ENCODE data around the gene EEA1.
A peak's percentile ranks its signal among the peaks of the same experiment; 100 is the strongest.

The EEA1 gene

GRCh38 chr12:92726850-92727249 lies 202.2 kb downstream of the EEA1 start:
- Mint-ChIP-seq H3K9me3 (peaks cover 8% of the 10 kb centered on the region), H3K27ac (no peak overlapping the region), H3K36me3 (ENCODE audit: low read depth) (no peaks in the 10 kb centered on the region), H3K27me3 (ENCODE audit: low read depth) (no peaks in the 10 kb centered on the region), H3K4me3 (no peak overlapping the region), H3K4me1 (peaks cover 24% of the 10 kb centered on the region)
- TF ChIP-seq CTCF (IDR thresholded peaks at IDR 0.05; ENCODE audit: unreplicated experiment in 3 of 3), result no peak

- H3K4me1 Mint-ChIP-seq, result peaks cover 13% of the 10 kb centered on the region
- peaks cover 8% of the 10 kb centered on the region for H3K9me3 Mint-ChIP-seq
- H3K27me3 Mint-ChIP-seq (ENCODE audit: low read depth), result no peaks in the 10 kb centered on the region
- no peaks in the 10 kb centered on the region for H3K36me3 Mint-ChIP-seq (ENCODE audit: low read depth)
- no peak overlapping the region for H3K27ac Mint-ChIP-seq
- no peak for TF ChIP-seq CTCF (IDR thresholded peaks at IDR 0.05; ENCODE audit: unreplicated experiment in 3 of 3)
- no peak overlapping the region for H3K4me3 Mint-ChIP-seq
These were observed 206.2 kb downstream of the EEA1 start for GRCh38 chr12:92722897-92723296.

GRCh38 chr12:92721656-92722055 lies 207.4 kb downstream of the EEA1 start:
- H3K27ac Mint-ChIP-seq, result no peak overlapping the region
- H3K4me3 Mint-ChIP-seq, result peak overlapping the region in 2 of 3 experiments; percentile 55 to 75
- peaks cover 13% of the 10 kb centered on the region for H3K4me1 Mint-ChIP-seq
- TF ChIP-seq CTCF (IDR thresholded peaks at IDR 0.05; ENCODE audit: unreplicated experiment in 3 of 3), result no peak
- no peaks in the 10 kb centered on the region for H3K27me3 Mint-ChIP-seq (ENCODE audit: low read depth)
- peaks cover 8% of the 10 kb centered on the region for H3K9me3 Mint-ChIP-seq
- H3K36me3 Mint-ChIP-seq (ENCODE audit: low read depth), result no peaks in the 10 kb centered on the region

- no peak for TF ChIP-seq CTCF (IDR thresholded peaks at IDR 0.05; ENCODE audit: unreplicated experiment in 3 of 3)
- Mint-ChIP-seq H3K4me3 (peak overlapping the region in 2 of 3 experiments; percentile 58 to 75), H3K27me3 (ENCODE audit: low read depth) (no peaks in the 10 kb centered on the region), H3K36me3 (ENCODE audit: low read depth) (no peaks in the 10 kb centered on the region), H3K27ac (no peak overlapping the region), H3K4me1 (peaks cover 13% of the 10 kb centered on the region), H3K9me3 (peaks cover 12% of the 10 kb centered on the region)
These were observed 208.0 kb downstream of the EEA1 start for GRCh38 chr12:92721130-92721529.

Measured in nephron (organoid).